HG02885 (cell line): ENCODE results near the gene ACTN4.
A peak's percentile ranks its signal among the peaks of the same experiment; 100 is the strongest.

Experiments
- ATAC-seq: cut with Tn5 transposase; IDR thresholded peaks from one replicate; pipeline ENCODE4 v1.9.1; 2021; ENCODE audit warnings: mild to moderate bottlenecking; ENCODE audit not compliant: unreplicated experiment, poor library complexity

The ACTN4 gene

DNA sequence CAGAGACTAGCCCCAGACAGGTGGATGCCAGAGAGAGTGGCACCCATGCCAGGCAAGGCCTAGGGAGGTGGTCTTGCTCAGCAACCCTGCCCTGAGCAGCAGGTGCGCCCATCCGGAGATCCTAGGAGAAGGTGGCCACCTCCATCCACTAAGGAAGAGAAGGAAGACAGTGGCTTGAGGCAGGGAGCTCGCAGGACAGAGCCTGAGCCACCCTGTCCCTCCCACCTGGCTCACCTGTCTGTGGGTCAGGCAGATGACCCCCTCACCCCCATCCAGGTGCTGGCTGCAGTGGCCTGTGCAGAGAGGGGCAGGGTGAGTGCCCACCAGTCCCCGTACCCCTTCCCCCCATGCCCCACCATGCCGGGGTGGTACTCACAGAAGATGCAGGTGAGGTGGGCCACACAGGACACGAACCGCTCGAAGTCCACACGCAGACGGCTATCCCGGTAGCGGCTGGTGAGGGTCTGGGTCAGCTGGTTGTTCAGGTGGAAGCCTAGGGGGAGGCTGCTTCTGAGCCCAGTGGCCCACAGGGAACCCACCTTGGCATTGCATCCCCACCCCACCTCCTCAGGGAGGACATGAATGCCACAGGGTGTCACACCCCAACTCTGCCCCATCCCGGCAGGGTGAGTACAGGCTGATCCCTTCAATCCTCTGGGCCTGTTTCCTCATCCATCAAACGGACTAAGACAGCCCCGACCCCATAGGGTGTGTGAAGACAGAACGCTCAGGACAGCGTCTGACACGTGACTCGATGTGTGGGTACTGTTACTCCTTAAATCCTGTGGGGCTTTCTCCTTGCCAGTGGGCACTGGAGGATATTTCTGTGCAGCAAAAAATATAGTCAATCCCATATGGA lies 83.5 kb downstream of the ACTN4 start:
- no peak for ATAC-seq

DNA sequence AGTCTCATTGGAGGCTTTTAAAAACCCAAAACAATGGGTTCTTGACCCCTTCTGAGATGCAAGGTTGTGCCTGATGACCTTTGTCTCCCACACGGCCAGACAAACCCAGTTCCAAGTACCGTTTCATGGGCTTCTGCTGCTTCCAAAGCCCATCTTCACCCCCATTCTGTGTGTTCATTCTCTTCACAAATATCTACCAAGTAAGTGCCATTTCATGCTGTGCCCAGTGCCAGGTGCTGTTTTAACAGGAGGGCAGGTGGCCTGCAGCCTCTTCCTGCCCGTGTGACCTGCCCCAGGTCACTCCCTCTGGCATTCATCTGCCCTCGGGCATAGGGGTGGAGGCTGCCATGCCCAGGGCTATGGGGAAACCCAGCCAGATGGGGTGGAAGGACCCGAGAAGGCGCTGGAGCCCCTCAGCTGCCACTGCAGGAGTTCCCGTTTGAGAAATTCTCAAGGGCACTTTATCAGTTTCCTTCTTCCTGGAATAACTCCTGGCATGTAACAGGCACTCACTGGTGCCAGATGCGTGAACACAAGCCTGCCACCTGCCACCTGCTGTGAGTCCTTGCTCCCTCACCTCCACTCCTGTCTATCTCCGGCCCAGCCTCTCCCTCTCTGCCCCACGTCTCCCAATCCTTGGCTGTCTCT lies 84.3 kb downstream of the ACTN4 start:
- no peak for ATAC-seq

DNA sequence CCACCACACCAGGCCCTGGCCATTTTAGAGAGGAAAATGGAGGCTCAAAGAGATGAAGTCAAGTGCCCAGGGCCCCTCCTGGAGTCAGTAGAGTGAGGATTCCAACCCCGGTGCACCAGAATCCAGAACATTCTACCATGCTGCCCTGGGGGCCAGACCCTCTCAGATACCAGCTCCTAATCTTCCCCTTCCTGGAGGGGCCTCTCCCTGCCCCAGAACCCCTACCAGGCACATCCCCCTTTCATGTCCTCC lies 85.7 kb downstream of the ACTN4 start:
- ATAC-seq: no peak

DNA sequence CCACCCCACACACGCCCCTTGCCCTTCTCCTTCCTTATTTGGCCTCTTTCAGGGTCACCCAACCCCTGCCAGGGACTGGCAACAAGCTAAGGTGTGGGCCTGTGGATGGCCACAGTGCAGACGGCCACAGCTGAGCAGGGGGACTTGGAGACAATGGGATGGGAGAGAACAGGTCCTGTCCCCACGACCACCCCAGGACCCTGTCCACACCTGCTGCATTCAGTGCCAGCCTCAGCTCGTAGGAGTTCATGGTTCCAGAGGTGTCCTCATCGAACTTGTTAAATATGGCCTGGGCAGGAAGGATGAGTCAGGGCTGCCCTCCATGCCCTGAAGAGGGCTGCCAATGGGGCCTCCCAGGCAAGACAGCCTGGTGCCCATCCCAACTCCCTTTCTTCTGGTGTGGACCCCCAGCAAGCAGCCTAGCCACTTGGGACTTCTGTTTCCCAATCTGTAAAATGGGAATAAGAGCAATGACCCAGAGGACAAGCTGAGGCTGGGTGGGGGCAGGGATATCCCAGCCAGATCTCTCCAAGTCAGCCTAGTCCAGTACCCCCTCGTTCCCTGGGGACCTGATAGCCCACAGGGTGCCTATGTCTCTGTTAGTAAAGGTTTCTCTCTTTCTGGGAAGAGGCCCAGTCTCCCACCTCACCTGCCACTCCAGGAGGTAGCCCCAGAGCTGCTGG lies 86.2 kb downstream of the ACTN4 start:
- ATAC-seq: no peak

DNA sequence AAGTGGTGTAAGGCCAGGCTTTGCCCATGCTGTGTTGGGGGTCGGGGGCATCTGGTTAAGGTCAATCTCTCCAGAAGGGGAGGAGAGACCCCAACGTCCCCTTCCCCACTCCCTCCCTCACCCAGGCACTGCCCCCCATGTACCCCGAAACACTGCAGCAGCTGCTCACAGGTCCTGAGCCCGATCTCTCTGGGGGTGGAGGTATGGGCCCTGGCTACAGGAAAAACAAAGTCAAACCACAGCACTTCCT lies 86.7 kb downstream of the ACTN4 start:
- ATAC-seq: no peak

DNA sequence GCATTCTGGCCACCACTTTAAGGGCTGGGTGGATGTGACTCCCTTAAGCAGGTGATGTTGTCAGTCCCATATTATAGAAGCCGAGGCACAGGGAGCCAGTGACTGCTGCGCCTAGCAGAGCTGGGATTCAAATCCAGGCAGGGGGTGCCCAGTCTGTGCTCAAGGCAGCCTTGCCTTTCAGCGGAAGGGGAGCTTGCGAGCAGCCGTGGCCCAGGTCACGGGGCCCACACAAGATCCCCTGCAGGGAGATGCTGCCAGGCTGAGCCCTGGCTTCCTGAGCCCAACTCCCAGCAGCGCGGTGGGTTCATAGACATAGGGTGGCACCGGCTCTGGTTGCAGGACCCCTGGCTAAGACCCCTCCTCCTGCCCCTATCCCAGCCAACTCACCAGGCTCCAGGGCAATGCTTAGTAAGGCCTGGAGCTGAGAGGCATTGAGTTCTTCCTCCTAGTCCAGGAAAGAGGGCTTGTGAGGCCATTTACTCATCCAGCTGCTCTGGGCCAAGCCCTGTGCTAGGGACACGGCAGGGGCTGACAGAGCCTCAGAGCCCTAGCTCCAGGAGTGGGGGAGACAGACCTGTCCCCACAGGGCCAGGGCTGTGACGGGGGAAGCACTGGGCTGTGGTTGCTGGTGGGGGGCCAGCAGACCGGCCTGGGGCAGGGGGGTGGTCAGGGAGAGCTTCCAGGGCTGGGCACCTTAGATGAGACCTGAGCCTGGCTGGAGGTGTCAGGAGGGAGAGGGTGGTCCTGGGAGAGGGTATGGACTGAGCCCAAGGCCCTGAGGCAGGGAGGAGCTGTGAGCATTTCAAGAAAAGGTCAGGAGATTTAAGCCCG lies 87.2 kb downstream of the ACTN4 start:
- ATAC-seq: no peak

DNA sequence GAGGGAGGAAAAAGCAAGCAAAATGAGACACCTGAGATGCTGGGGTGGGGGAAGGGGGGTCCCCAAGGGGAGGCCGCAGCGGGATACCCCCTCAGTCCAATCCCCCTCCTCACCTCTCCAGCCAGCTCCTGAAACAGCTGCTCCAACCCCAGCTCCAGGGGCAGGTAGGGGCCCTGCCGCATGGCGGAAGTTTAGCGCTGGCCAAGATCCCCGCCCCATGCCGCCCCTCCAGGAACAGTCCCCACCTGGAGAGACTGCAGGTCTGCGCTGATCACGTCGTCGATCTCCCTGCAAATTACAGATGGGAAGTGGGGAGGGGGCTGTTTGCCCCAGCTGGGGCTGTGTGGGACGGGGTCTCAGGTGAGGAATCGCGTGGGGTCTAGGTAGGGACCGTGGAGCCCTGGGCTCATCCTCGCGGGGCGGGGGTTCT lies 87.8 kb downstream of the ACTN4 start:
- ATAC-seq: peak; percentile 41

DNA sequence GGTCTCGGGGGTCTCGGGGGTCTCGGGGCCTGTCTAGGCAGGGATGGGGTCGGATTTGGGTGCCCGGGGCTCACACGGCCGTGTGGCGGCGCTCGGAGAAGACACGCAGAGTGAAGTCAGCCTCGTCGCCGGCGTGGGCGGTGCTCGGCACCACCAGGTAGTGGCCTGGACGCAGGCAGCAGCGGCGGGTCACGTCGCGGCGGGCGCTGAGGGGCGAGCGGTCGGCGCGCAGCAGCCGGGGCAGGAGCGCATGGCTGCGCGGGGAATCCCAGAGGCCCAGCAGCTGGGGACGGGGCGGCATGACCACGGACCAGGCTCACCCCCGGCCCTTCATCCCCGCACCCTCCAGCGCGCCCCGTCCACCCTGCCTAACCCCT lies 88.6 kb downstream of the ACTN4 start:
- ATAC-seq: peak; percentile 43

DNA sequence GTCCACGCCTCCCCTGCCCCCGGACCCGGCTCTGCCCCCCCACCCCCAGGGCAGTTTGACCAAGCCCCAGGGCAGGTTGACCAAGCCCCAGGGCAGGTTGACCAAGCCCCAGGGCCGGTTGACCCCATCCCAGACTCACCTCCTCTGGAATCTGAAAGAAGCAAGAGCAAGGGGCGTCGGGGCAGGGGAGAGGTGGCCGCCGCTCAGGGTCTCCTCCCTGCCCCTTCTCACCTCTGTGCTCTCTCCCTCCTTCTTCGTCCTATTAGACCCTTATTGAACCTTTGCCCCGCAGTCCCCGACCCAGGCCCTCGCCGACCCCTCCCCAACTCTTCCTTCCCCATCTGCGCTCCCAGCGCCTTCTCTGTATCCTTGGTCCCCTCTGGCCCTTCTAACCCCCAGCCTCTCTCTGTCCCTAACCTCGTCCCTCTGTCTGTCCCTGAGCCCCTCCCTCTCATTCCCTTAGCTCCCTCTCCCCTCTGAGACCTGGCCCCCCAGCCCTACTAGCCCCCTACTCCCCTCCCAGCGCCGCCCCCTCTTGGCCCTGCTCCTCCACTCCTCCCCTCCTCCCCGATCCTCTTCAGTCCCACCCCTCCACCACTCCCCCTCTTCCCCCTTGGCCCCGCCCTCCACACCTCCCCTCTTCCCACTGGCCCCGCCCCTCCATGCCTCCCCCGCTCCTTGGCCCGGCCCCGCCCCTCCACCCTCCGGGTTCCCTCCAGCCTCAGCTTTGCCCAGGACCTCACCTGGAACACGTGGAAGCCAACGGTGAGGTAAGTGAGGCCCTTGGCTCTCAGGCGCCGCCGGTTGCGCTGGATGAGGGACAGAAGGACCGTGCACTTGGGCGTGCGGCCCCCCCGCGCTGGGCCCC lies 89.2 kb downstream of the ACTN4 start:
- no peak for ATAC-seq

DNA sequence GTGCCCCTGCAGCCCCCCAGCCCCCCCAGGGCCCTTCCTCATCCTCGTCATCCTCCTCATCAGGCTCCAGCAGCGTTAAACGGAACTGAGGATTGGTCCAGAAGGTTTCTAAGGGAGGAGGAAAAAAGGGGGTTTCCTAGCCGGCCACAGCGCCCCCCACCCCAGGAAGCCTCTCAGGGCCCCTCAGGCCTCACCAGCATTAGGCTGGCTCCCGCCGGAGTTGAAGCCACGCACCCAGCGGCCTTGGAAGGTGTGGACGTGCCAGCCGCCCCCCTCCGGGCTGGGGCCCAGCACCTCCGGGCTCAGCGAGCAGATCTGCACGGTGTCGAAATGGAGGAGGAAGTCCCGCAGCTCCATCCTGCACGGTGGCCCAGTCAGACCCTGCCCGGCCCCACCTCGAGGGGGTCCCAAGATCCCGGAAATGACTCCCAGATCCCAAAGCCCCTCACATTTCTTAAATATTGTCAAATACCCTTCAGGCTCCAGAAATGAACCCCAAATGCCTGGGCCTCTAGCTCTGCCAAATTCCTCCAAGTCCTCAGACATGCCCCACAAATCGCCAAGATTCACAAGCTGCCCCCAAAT lies 89.9 kb downstream of the ACTN4 start:
- ATAC-seq: no peak

DNA sequence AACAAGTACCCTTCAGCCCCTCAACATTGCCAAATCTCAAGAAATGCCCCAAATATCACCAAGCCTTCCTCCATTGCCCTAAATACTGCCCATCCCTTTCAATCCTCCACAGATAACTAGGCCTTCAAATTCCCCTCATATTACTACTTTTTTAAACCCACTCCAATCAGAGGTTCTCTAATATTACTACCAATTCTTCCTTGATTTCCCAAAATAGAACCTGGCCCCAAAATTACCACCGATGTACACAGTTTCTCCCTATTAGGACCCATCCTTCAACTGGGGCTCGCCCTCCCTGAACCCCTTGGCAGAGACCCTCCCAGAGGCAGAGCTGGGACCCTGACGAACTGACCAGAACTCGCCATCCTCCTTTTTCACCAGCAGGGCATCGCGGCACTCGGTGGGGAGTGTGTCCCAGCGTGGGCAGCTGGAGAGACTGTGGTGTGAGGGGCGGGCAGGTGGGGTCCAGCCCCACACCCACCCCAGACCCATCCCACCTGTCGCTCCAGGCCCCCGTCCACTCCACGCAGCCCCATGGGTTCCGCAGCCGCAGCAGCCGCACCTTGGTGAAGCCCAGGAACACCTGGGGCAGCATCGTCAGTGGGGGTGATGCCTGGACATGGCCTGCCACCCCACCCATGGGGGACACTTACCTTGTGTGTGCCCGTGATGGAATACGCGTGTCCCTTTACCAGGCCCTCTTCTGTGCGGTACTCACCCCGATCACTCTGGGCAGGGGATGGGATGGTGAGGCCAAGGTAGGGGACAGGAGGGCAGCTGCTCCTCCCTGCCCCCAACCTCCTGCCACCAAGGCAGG lies 90.7 kb downstream of the ACTN4 start:
- ATAC-seq: no peak

DNA sequence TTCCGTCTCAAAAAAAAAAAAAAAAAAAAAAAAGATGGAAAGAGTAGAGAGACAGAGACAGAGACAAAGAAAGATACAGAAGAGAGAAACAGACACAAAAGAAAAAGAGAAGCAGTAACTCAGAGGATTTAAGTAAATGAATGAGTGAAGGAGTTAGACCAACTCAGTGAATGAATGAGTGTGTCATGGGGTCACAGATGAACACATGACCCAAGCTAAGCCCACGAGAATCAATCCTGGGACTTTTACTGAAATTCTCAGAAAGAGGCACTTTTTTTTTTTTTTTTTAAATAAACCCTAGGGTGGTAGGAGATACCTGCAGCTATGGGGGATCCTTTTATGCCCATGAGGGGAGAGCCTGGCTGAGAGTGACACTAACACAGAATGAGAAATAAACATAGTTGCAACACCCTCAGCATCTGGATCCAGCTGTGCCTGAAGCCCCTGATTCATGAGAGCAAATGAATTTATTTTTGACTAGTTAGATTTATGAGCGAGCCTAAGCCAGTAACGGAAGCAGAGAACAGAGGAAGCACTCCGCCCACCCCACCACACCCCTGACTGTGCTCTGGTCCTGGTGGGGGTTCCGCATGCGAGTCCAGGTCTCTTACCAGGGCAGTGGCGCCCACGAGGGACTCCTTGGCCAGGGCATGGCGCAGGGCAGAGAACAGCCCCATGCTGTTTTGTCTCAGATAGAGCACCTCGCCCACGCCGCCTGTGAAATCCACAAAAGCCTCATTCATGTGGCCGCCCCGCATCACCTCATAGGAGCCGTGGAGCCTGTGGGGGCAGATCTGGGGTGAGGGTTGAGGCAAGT lies 92.2 kb downstream of the ACTN4 start:
- no peak for ATAC-seq

DNA sequence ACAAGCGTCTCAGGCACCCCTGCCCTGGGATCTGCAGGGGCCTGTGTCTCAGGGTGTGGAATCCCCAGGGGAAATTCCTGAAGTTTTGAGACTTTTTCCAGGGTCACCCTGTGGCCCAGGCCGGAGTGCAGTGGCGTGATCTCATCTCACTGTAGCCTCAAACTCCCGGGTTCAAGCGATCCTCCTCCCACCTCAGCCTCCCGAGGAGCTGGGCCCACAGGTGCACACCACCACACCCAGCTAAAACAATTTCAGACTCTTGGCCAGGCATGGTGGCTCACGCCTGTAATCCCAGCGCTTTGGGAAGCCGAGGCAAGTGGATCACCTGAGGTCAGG lies 92.8 kb downstream of the ACTN4 start:
- no peak for ATAC-seq

DNA sequence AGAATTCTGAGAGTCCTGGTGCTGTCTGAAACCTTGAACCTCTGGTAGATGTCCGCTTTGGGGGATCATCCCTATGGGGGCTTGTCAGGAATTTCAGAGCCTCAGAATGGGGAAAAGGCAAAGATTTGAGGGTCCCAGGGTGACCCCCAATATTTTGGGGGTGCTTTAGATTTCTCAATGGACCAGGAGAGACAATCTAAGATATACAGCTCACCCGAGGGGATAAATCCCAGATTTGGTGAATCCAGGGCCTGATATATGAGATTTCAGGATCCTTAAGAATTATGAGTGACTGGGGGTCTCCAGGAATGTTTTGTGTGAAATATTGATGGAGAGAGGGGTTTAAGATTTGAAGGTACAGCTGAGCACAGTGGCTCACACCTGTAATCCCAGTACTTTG lies 93.5 kb downstream of the ACTN4 start:
- ATAC-seq: no peak

DNA sequence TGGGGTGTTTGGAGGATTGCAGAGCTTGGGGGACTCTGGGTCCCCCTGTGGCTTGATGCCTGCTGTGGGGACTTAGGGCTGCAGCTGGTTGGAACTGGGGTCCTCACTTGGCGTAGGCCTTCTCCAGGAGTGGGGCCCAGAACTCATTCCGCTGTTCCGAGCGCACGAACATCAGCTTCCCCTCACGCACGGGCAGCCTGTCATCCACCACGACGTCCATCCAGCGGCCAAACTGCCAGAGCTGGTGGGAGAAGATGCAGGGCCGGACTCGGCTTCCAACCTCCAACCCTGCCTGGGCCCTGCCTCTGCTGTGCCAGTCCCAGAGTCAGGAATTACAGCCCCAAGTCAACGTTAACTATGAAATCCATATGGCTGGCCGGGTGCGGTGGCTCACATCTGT lies 94.2 kb downstream of the ACTN4 start:
- ATAC-seq: no peak

DNA sequence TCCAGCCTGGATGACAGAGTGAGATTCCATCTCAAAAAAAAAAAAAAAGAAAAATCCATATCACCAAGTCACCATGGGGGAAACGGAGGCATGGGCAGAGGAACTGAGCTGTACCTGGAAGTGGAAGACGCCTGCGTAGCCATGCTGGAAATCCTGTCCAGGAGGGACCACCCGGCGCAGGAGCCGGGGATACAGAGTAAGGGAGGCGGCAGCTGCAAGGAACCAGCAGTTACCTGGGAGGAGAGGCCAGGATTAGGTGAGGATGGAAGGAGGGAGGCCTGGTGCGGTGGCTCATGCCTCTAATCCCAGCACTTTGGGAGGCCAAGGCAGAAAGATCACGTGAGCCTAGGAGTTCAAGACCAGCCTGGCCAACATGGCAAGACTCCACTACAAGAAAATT lies 94.8 kb downstream of the ACTN4 start:
- no peak for ATAC-seq

DNA sequence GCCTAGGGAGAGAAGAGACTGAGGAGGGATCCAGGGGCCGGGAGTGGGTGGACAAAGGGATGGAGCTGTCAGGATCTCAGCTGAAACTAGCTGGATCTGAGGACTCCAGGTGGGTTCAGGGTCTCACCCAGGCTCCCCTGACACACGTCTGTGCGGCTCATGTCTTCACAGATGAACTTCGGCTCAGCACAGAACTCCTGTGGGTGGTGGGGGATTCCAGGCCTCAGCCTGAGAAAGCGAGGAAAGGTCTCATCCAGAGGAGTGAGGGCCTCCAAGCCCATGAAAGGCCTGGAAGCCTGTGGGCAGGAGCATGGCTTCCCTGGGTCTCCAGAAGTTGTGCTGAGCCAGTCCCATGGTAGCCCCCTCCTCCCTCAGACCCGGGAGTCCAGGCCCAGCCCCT lies 95.5 kb downstream of the ACTN4 start:
- ATAC-seq: no peak
